GM21528 (cell line): Measurements from ENCODE around the gene CENPL.
"Not testable (repeated sequence)": the region's sequence is repeated elsewhere in the genome, so short reads cannot be mapped to it uniquely, and the experiment has no call there.

ENCODE experiments used
- ATAC-seq: cut with Tn5 transposase; IDR thresholded peaks from one replicate; pipeline ENCODE4 v1.9.1; 2021; ENCODE audit warnings: mild to moderate bottlenecking, moderate library complexity; ENCODE audit not compliant: unreplicated experiment, low FRiP score

Gene CENPL

DNA sequence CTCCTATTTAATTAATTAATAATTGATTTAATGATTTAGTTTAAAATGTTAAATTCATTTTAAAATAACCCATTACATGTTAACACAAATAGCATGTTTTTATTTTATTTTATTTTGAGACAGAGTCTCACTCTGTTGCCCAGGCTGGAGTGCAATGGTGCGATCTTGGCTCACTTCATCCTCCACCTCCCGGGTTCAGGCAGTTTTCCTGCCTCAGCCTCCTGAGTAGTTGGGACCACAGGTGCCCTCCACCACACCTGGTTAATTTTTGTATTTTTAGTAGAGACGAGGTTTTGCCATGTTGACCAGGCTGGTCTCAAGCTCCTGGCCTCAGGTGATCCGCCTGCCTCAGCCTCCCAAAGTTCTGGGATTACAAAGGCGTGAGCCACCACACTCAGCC, 34.9 kb upstream of the CENPL start:
- ATAC-seq = not testable (repeated sequence)

DNA sequence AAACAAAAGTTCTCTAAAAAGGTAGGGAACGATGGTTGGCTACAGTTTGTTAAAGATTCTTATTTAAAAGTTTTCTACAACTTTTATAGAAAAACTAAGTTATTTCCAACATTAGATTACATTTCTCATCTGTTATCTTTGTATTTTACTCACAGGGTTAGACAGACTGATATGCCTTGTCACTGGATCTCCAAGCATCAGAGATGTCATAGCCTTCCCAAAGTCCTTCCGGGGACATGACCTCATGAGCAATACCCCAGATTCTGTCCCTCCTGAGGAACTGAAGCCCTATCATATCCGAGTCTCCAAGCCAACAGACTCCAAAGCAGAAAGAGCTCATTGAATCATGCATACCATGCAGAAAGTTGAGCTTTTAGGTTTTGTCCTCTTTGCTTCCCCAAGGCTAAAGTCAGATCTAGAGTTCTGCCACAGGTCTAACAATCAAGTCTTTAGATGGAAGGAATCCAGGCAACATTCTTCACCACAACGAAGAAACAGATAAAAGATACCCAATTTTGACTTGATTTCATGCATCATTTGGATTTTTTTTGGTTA, 32.8 kb upstream of the CENPL start:
- ATAC-seq = no peak

- ATAC-seq = no peak
Measured at GRCh38 chr1:173856903-173857302, 32.2 kb upstream of the CENPL start.

- no peak for ATAC-seq
Measured at GRCh38 chr1:173856014-173856413, 31.3 kb upstream of the CENPL start.

- ATAC-seq = no peak
Measured at GRCh38 chr1:173853074-173853473, 28.4 kb upstream of the CENPL start.

- ATAC-seq = no peak
Measured at GRCh38 chr1:173852105-173852504, 27.4 kb upstream of the CENPL start.

- ATAC-seq = no peak
Measured at GRCh38 chr1:173832748-173833147, 8.1 kb upstream of the CENPL start.

DNA sequence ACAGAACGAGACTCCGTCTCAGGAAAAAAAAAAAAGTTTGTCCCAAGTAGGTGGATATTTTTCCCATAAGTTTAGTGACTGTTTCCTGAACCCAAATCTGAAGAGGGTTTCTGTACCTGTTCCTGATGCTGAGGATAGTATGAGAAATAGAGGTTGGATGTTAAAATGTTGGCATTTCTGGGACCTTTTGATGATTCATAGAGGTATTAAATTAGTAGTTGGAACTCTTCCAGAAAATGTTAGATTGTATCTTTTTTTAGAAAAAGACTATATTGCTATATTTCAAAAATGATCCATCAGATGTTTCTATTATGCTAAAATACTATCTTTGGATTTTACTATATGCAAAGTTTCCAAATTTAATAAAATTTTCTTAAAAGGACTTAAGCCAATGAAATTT, 2.9 kb upstream of the CENPL start:
- ATAC-seq = no peak

DNA sequence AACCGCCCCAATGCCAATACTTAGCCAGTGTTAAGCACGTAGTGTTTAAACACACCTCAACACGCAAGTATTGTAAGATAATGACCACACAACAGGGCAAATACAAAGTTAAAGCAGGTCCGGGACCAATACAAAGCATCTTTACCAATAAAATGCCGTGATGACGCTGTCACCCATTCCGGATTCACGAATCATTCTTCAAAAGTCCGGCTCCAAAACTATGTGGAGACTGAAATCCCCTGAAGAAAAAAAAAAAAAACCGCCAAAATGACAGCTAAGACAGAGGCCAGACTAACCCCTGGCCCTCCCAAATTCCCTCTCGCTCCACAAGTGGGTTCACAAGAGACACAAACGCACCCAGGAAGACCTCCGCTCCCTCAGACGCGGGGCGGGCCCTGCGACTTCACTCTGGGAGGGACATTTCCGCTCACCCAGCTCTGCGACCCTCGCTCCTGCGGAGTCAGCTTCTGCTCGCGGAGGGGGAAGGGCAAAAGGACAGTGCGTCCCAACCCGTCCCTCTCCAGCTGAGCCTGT, 835 bp downstream of the CENPL start:
- peak; percentile 49 for ATAC-seq

GRCh38 chr1:173821680-173822079, 3.0 kb downstream of the CENPL start:
- no peak for ATAC-seq

DNA sequence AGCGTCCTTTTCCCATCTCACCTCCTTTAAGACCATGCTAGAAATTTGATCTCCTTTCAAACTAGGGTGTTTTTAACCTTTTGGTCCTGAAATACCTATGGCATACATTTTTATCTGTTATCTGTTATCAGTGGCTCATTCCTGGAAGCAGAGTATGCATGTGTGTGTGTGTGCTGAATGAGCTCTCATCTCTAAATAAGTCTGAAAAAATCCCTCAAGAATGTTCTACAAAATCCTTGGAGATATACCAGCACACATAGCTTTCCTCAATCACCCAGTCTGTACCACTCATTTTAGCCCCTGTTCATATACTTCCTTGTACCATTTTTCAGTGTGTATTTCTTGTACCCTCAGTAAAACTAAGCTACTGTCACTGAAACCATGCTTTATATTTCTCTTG, 6.2 kb downstream of the CENPL start:
- ATAC-seq = no peak

DNA sequence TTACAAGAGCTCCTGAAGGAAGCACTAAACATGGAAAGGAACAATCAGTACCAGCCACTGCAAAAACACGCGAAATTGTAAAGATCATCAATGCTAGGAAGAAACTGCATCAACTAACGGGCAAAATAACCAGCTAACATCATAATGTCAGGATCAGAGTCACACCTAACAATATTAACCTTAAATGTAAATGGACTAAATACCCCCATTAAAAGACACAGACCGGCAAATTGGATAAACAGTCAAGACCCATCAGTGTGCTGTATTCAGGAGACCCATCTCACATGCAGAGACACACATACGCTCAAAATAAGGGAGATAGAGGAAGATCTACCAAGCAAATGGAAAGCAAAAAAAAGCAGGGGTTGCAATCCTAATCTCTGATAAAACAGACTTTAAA, 11.0 kb downstream of the CENPL start:
- ATAC-seq = not testable (repeated sequence)

DNA sequence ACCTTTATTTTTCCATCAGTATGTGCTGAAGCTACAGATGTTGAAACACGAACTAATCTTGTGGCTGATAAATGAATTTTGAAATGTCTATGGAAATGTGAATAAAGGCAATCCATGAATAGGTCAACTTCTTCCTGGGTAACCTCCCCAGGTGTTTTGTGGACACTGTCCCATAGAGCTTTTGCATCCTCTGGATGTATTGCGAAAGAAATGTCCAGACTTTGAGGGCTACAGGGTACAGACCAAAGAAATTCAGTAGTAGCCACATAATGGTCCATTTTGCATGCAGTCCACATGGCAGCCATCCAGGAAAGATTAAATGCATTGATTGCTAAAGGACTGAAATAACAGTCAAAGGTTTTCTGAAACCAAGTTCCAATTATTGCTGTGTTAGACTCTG, 21.7 kb downstream of the CENPL start:
- no peak for ATAC-seq

GRCh38 chr1:173799995-173800394, 24.7 kb downstream of the CENPL start:
- ATAC-seq = not testable (repeated sequence)

DNA sequence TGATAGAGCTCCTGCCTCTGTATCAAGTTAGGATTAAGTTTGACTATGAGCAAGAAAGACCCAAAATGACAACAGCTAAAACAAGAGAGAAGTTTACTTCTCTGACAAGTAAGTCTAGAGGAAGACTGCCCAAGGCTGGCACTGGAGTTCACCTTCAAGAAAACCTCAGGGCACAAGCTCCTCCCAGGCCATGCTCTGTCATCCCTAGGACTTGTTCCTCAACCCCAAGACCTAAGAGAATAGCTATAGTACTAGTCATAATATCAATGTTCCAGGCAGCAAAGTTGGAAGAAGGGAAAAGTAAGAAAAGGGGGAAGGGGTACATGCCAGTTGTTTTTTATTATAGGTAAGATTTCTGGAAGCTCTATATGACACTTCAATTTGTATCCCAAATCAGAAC, 26.6 kb downstream of the CENPL start:
- no peak for ATAC-seq

- ATAC-seq = no peak
Measured at GRCh38 chr1:173789841-173790240, 34.8 kb downstream of the CENPL start.

GRCh38 chr1:173784997-173785396, 39.7 kb downstream of the CENPL start:
- no peak for ATAC-seq

GRCh38 chr1:173779936-173780335, 44.7 kb downstream of the CENPL start:
- no peak for ATAC-seq

- ATAC-seq = no peak
Measured at GRCh38 chr1:173775578-173776226, 49.0 kb downstream of the CENPL start.

DNA sequence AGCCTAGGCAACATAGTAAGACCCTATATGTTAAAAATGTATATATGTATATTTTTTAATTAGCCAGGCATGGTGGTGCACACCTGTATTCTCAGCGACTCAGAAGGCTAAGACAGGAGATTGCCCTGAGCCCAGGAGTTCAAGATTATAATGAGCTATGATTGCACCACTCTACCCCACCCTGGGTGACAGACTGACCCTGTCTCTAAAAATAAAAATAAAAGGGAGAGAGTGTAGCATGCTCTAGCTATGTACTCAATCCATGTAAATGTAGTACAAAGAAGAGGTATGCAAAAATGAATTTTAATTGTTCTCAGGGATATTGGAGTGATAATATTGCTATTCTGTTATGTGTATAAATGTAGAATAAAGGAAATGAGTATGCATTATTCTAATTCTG, 53.1 kb downstream of the CENPL start:
- no peak for ATAC-seq

DNA sequence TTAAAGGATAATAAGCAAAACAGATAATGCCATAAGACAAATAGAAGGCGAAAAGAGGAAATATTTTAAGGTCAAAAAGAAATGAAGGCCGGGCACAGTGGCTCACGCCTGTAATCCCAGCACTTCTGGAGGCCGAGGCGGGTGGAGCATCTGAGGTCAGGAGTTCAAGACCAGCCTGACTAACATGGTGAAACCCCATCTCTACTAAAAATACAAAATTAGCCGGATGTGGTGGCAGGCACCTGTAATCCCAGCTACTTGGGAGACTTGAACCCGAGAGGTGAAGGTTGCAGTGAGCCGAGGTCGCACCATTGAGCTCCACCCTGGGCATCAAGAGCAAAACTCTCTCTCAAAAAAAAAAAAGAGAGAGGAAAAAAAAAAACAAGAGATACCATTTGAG, 54.4 kb downstream of the CENPL start:
- ATAC-seq = not testable (repeated sequence)

DNA sequence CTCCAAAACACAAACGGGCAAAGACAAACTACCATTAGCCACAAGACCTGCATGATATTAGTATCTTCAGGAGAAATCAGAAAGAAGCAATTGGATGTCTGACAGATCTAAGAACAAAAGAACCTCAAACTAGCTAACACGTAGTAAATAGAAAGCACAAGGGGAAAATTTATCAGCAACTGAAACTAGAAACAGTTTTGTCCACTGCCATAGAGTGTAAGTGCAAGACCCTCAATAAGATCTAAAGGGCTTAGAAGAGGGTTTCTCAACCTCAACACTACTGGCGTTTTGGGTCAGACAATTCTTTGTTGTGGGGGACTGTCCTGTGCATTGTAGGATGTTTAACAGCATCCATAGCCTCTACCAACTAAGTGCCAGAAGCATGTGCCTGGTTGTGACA, 55.9 kb downstream of the CENPL start:
- no peak for ATAC-seq
